HG03039 (cell line): ENCODE results near the gene ERCC1.
A peak's percentile ranks its signal among the peaks of the same experiment; 100 is the strongest.
"Not testable (repeated sequence)": the region's sequence is repeated elsewhere in the genome, so short reads cannot be mapped to it uniquely, and the experiment has no call there.

Experiments
- ATAC-seq: cut with Tn5 transposase; IDR thresholded peaks from one replicate; pipeline ENCODE4 v1.9.1; 2021; ENCODE audit warnings: mild to moderate bottlenecking, moderate library complexity; ENCODE audit not compliant: unreplicated experiment

ERCC1 gene

DNA sequence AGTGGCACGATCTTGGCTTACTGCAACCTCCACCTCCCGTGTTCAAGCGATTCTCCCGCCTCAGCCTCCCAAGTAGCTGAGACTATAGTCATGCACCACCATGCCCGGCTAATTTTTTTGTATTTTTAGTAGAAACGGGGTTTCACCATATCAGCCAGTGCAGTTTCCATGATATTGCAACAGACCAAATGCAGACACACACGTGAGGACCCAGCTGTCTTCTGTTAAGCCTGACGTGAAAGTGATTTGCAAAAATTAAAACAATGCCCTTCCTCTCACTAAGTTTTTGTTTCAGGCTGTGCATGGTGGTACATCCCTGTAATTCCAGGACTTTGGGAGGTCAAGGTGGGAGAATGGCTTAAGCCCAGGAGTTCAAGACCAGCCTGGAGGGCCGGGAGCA lies 7.3 kb upstream of the ERCC1 start:
- not testable (repeated sequence) for ATAC-seq

- ATAC-seq = not testable (repeated sequence)
These were observed 6.2 kb upstream of the ERCC1 start for GRCh38 chr19:45429896-45430295.

DNA sequence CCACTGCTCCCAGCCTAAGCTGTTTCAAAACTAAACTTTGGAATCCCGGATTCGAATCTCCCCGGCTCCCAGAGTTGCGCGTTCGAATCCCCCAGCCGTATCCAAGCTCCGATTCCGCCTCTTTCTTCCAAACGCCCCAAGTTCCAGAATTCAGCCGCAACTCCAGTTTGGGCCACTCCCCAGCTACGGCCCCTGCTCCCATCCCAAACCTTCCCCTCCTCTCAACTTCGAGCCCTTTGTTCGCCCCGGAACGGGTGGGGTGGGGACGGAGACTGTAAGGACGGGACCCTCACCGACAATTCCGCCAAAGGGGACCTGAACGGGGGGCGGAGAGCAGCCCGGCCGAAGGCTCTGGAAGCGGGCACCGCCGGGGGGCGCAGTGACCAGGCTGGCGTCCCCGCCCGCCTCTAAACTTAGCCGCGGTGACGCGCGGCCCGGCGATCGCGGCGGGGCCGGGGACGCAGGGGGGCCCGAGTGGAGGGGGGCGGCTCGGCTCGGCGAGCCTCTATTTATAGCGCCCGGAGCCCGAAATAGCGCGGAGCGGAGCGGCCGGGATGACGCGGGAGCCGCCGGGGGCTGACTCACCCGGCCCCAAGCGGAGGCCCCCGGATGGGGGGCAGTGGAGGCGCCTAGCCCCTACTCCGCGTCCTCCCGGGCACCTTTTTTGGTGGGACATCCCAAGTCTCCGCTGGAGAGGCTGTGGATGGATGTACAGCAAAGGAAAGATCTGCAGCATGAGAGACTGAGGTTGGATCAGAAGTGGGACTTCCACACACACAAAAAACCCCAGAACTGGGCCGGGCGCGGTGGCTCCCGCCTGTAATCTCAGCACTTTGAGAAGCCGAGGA lies 4.9 kb upstream of the ERCC1 start:
- no peak for ATAC-seq

- ATAC-seq = no peak
These were observed 708 bp upstream of the ERCC1 start for GRCh38 chr19:45424191-45425058.

DNA sequence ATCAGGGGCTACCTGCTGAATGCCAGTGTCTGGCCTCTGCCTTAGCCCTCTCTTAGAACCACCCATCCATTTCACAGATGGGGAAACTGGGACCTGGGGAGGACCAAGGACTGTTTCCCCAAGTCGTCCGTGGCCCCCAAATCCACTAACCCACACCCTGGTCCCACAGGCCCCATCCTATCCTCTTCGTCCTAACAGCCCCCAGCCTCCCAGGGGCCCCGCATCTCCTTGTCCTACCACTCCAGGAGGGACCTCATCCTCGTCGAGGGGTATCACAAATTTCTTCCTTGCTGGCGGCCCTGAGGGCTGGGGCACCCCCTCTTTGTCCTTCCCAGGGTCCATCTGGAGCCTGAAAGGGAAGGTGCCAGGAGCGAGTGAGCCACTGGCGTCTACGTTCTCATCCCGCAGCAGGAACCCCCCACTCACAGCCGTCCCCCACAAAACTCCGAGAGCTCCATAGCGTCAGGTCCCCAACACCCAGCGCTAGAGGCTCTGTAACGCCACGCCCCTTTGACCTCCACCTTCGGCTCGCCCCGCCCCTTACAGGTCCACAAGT lies 606 bp downstream of the ERCC1 start:
- ATAC-seq = no peak

DNA sequence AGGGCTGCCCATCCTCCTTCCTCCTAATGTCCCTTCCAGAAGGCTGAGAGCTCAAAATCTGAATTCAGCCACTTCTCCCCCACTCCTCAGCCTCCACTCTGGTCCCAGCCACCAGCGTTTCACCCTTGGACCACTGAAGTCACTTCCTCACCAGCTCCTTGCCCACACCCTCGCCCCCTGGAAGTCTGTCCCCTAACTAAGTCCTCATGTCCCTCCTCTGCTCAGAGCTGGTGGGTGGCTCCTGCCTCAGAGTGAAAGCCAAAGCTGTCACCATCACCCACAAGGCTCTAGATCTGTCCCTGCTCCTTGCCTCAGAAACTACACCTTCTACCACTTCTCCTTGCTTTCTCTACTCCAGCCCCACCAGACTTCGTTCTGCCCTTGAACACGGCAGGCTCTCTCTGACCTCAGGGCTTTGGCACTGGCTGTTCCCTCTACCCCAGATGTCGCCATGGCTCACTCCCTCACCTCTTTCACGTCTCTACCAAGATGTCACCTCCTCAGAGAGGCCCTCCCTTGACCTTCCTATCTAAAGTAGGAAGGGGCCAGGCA lies 1.7 kb downstream of the ERCC1 start:
- no peak for ATAC-seq

- ATAC-seq = no peak
These were observed 2.8 kb downstream of the ERCC1 start for GRCh38 chr19:45420871-45421270.

DNA sequence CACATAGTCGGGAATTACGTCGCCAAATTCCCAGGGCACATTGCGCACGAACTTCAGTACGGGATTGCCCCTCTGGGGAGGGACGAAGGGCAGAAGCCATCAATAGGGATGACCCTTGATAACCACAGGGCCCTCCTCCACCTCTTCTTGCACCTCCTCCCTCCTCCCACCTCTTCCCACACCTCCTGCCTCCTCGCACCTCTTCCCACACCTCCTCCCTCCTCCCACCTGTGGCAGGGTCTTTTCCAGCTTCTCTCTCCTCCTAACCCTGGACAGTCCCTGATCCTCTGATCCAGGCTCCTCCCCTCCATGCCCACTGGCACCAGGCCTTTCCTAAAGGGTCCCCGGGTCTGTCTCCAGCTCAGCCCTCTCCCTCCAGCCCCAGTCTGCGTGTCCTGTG lies 3.4 kb downstream of the ERCC1 start:
- no peak for ATAC-seq

DNA sequence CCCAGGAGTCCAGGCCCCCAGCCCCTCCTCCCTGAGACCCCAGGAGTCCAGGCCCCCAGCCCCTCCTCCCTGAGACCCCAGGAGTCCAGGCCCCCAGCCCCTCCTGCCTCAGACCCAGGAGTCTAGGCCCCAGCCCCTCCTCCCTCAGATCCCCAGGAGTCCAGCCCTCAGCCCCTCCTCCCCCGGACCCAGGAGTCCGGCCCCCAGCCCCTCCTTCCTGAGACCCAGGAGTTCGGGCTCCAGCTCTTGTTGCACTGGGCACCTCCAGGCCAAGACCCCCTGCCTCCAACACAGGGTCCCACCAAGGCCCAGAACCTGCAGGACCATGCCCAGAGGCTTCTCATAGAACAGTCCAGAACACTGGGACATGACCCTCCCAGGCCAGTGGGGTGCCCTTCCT lies 3.8 kb downstream of the ERCC1 start:
- no peak for ATAC-seq

- peak; percentile 36 for ATAC-seq
These were observed 4.3 kb downstream of the ERCC1 start for GRCh38 chr19:45419396-45419795.

DNA sequence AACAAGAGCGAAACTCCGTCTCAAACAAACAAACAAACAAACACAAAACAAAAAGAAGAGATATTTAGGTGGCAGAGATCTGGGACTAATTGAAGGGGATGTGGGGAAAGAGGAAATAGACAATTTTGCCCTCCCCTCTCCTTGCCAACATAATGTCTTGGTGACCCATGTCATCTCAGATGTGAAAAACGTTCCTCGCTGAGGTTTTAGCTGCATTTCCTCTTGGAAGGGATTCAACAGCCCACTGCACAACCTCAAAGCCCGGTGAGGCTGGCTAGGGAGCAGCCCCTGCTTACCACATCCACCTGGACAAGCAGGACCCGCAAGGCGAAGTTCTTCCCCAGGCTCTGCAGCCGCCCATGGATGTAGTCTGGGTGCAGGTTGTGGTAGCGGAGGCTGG lies 4.9 kb downstream of the ERCC1 start:
- no peak for ATAC-seq

- no peak for ATAC-seq
These were observed 6.6 kb downstream of the ERCC1 start for GRCh38 chr19:45417151-45417550.

- no peak for ATAC-seq
These were observed 9.2 kb downstream of the ERCC1 start for GRCh38 chr19:45414468-45414867.

- no peak for ATAC-seq
These were observed 10.2 kb downstream of the ERCC1 start for GRCh38 chr19:45413497-45413896.

DNA sequence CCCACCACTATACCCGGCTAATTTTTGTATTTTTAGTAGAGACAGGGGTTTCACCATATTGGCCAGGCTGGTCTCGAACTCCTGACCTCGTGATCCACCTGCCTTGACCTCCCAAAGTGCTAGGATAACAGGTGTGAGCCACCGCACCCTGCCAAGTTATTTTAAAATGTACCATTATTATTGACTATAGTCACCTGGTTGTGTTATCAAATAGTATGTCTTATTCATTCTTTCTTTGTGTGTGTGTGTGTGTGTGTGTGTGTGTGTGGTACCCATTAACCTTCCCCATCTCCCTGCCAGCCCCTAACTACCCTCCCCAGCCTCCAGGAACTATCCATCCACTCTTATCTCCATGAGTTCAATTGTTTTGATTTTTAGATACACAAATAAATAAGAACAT lies 13.4 kb downstream of the ERCC1 start:
- not testable (repeated sequence) for ATAC-seq

- no peak for ATAC-seq
These were observed 14.2 kb downstream of the ERCC1 start for GRCh38 chr19:45409557-45409920.

GRCh38 chr19:45408830-45409556 lies 14.7 kb downstream of the ERCC1 start:
- ATAC-seq = no peak

GRCh38 chr19:45408121-45408520 lies 15.6 kb downstream of the ERCC1 start:
- no peak for ATAC-seq

DNA sequence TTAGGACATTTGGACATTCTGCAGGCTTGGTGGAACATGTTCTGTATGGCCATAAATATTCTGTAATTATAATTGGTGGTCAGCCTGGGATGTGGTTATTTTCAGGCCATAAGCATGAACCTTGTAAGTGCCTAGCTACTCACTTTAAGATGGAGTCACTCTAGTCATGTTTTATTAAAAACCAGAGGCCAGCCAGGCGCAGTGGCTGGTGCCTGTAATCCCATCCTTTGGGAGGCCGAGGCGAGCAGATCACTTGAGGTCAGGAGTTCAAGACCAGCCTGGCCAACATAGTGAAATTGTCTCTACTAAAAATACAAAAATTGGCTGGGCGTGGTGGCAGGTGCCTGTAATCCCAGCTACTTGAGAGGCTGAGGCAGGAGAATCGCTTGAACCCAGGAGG lies 16.1 kb downstream of the ERCC1 start:
- ATAC-seq = not testable (repeated sequence)

- no peak for ATAC-seq
These were observed 16.7 kb downstream of the ERCC1 start for GRCh38 chr19:45407091-45407375.
